Measurements from ENCODE around the gene KIF3A. TPM values are rescaled to one million over a fixed set of nuclear protein-coding genes. Genes with fewer than 3 reads are reported as not detected.

Gene KIF3A
- polyA plus RNA-seq, 1 of the 3 experiments (the other 2 are of a cell fraction): 5.1 TPM

DNA sequence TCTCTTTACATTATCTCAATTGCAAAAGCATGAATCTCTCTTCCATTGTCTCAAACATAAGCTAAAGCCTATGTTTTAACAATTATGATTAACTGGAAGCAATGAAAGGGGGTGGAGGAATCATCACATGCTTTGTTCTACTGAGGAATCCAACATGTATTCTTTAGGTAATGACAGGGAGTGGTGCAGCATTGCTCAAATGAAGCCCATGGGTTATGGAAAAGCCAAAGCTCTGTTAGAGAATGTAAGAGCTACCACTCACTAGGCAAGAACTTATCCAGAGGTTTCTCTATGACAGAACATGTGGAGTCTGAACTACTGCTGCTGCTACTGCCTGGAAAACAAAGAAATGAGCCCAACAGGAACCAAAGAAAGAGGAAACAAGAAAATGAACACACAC, 28.7 kb downstream of the KIF3A start:
- no peak overlapping the region for H3K9ac ChIP-seq
- H2AFZ ChIP-seq (ENCODE audit: low read depth): no peak overlapping the region
- no peaks in the 10 kb centered on the region for H3K9me3 ChIP-seq
- no peaks in the 10 kb centered on the region for H4K20me1 ChIP-seq (ENCODE audit: insufficient read depth)
- no peaks in the 10 kb centered on the region; a peak in 2 of 4 replicates for H3K4me1 ChIP-seq (ENCODE audit: control insufficient read depth in 1 of 2, insufficient read depth in 2 of 2, low read depth in 1 of 2, low read length in 1 of 2)
- ChIA-PET CTCF (no interaction called here), POLR2A (no interaction called here)
- no peaks in the 10 kb centered on the region for H3K79me2 ChIP-seq (ENCODE audit: insufficient read depth)
- no peak overlapping the region for H3K4me3 ChIP-seq (ENCODE audit: low read depth in 2 of 2, low read length in 1 of 2)
- H3F3A ChIP-seq (replicated peaks; ENCODE audit: insufficient read depth): peaks cover 10% of the 10 kb centered on the region
- H3K27me3 ChIP-seq (ENCODE audit: insufficient read depth): no peaks in the 10 kb centered on the region
- no peak overlapping the region for H3K4me2 ChIP-seq
- no peak for DNase-seq
- H3K36me3 ChIP-seq (replicated peaks in 1 of 2; ENCODE audit: control insufficient read depth in 1 of 2, insufficient read depth in 2 of 2, low read length in 1 of 2): peaks cover 22 to 43% of the 10 kb centered on the region in 2 experiments
- H3K9me2 ChIP-seq: no peaks in the 10 kb centered on the region
- TF ChIP-seq TEAD4 (IDR thresholded peaks at IDR 0.05; ENCODE audit: borderline replicate concordance, insufficient read depth) (no peak), FOSL2 (IDR thresholded peaks at IDR 0.05; ENCODE audit: borderline replicate concordance, low read depth) (no peak), YY1 (IDR thresholded peaks at IDR 0.05; ENCODE audit: low read depth) (no peak), RFX5 (IDR thresholded peaks at IDR 0.05; ENCODE audit: low read length) (no peak), TAF1 (IDR thresholded peaks at IDR 0.05; ENCODE audit: borderline replicate concordance, low read depth, low read length) (no peak), NFIC (IDR thresholded peaks at IDR 0.05; ENCODE audit: borderline replicate concordance) (no peak), JUND (IDR thresholded peaks at IDR 0.05) (no peak), SMC3 (IDR thresholded peaks at IDR 0.05; ENCODE audit: low read depth, low read length) (no peak)
- TF ChIP-seq, protein P1, sequence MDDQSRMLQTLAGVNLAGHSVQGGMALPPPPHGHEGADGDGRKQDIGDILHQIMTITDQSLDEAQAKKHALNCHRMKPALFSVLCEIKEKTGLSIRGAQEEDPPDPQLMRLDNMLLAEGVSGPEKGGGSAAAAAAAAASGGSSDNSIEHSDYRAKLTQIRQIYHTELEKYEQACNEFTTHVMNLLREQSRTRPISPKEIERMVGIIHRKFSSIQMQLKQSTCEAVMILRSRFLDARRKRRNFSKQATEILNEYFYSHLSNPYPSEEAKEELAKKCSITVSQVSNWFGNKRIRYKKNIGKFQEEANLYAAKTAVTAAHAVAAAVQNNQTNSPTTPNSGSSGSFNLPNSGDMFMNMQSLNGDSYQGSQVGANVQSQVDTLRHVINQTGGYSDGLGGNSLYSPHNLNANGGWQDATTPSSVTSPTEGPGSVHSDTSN (IDR thresholded peaks at IDR 0.05): no peak
- TF ChIP-seq, protein P2, sequence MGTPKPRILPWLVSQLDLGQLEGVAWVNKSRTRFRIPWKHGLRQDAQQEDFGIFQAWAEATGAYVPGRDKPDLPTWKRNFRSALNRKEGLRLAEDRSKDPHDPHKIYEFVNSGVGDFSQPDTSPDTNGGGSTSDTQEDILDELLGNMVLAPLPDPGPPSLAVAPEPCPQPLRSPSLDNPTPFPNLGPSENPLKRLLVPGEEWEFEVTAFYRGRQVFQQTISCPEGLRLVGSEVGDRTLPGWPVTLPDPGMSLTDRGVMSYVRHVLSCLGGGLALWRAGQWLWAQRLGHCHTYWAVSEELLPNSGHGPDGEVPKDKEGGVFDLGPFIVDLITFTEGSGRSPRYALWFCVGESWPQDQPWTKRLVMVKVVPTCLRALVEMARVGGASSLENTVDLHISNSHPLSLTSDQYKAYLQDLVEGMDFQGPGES (IDR thresholded peaks at IDR 0.05; ENCODE audit: low read depth, low read length): no peak
- TF ChIP-seq, protein P3, sequence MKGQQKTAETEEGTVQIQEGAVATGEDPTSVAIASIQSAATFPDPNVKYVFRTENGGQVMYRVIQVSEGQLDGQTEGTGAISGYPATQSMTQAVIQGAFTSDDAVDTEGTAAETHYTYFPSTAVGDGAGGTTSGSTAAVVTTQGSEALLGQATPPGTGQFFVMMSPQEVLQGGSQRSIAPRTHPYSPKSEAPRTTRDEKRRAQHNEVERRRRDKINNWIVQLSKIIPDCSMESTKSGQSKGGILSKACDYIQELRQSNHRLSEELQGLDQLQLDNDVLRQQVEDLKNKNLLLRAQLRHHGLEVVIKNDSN (IDR thresholded peaks at IDR 0.05; ENCODE audit: borderline replicate concordance, low read depth): no peak
- TF ChIP-seq, protein P4, sequence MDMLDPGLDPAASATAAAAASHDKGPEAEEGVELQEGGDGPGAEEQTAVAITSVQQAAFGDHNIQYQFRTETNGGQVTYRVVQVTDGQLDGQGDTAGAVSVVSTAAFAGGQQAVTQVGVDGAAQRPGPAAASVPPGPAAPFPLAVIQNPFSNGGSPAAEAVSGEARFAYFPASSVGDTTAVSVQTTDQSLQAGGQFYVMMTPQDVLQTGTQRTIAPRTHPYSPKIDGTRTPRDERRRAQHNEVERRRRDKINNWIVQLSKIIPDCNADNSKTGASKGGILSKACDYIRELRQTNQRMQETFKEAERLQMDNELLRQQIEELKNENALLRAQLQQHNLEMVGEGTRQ (IDR thresholded peaks at IDR 0.05; ENCODE audit: borderline replicate concordance, low read depth, low read length): no peak
- H3K27ac ChIP-seq (ENCODE audit: low read depth in 2 of 2, low read length in 1 of 2): no peak overlapping the region

DNA sequence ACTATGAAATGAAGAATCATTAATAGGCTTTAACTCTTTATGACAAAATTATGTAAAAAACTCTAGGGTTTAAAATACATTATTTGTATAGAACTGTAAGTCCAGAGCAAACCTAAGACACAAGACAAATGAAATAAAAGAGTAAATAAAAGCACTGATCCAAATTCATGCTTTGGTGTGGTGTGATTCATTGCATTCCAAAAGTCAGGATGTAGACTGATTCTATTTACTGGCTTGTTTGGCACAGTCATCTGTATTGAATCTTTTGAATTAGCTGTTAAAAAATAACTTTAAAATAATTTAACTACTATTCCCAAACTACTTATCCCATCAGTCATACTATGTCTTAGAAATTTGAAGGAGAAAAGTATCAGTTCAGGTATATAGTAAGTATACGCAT, 32.5 kb downstream of the KIF3A start:
- POLR2A ChIA-PET: no interaction called here
- CTCF ChIA-PET: interaction anchor here (1.1 to 2.1 kb wide), 3 partner anchors 10 to 125 kb away, joined by 4 to 6 read pairs (median 5); no protein-coding TSS in a partner anchor
- Histone ChIP-seq H3K9me2 (no peaks in the 10 kb centered on the region), H3F3A (replicated peaks; ENCODE audit: insufficient read depth) (peaks cover 6% of the 10 kb centered on the region), H3K4me3 (ENCODE audit: low read depth in 2 of 2, low read length in 1 of 2) (no peak overlapping the region), H3K4me2 (no peak overlapping the region), H3K36me3 (replicated peaks in 1 of 2; ENCODE audit: control insufficient read depth in 1 of 2, insufficient read depth in 2 of 2, low read length in 1 of 2) (peaks cover 46 to 75% of the 10 kb centered on the region in 2 experiments), H3K4me1 (ENCODE audit: control insufficient read depth in 1 of 2, insufficient read depth in 2 of 2, low read depth in 1 of 2, low read length in 1 of 2) (no peaks in the 10 kb centered on the region; a peak in 2 of 4 replicates), H4K20me1 (ENCODE audit: insufficient read depth) (no peaks in the 10 kb centered on the region), H3K79me2 (ENCODE audit: insufficient read depth) (no peaks in the 10 kb centered on the region), H3K9me3 (no peaks in the 10 kb centered on the region), H3K27me3 (ENCODE audit: insufficient read depth) (no peaks in the 10 kb centered on the region), H2AFZ (ENCODE audit: low read depth) (no peak overlapping the region), H3K9ac (no peak overlapping the region), H3K27ac (ENCODE audit: low read depth in 2 of 2, low read length in 1 of 2) (peak overlapping the region in 1 of 2 experiments; percentile 34; a peak in 3 of 4 replicates)
- 86% methylated on average over 1 of the region's 1 CpG for WGBS (ENCODE audit: low lambda C conversion rate)
- no peak for DNase-seq
- TF ChIP-seq NFIC (IDR thresholded peaks at IDR 0.05; ENCODE audit: borderline replicate concordance) (no peak), GABPA (IDR thresholded peaks at IDR 0.05; ENCODE audit: low read depth) (no peak), TEAD4 (IDR thresholded peaks at IDR 0.05; ENCODE audit: borderline replicate concordance, insufficient read depth) (no peak), EP300 (IDR thresholded peaks at IDR 0.05; ENCODE audit: borderline replicate concordance in 1 of 2, low read depth in 1 of 2, low read length in 1 of 2) (no peak), RFX5 (IDR thresholded peaks at IDR 0.05; ENCODE audit: low read length) (no peak), FOXJ3 (CRISPR knock-in tag; IDR thresholded peaks at IDR 0.05) (no peak), MXI1 (IDR thresholded peaks at IDR 0.05; ENCODE audit: low read depth, low read length) (no peak), RCOR1 (IDR thresholded peaks at IDR 0.05; ENCODE audit: low read length) (no peak), TAF1 (IDR thresholded peaks at IDR 0.05; ENCODE audit: borderline replicate concordance, low read depth, low read length) (no peak), RXRA (IDR thresholded peaks at IDR 0.05; ENCODE audit: borderline replicate concordance, low read depth) (no peak), FOSL2 (IDR thresholded peaks at IDR 0.05; ENCODE audit: borderline replicate concordance, low read depth) (peak; percentile 31), JUND (IDR thresholded peaks at IDR 0.05) (peak; percentile 37; the same call in 1 of the 2 replicates), ELF1 (IDR thresholded peaks at IDR 0.05) (no peak)
- TF ChIP-seq, protein P5, sequence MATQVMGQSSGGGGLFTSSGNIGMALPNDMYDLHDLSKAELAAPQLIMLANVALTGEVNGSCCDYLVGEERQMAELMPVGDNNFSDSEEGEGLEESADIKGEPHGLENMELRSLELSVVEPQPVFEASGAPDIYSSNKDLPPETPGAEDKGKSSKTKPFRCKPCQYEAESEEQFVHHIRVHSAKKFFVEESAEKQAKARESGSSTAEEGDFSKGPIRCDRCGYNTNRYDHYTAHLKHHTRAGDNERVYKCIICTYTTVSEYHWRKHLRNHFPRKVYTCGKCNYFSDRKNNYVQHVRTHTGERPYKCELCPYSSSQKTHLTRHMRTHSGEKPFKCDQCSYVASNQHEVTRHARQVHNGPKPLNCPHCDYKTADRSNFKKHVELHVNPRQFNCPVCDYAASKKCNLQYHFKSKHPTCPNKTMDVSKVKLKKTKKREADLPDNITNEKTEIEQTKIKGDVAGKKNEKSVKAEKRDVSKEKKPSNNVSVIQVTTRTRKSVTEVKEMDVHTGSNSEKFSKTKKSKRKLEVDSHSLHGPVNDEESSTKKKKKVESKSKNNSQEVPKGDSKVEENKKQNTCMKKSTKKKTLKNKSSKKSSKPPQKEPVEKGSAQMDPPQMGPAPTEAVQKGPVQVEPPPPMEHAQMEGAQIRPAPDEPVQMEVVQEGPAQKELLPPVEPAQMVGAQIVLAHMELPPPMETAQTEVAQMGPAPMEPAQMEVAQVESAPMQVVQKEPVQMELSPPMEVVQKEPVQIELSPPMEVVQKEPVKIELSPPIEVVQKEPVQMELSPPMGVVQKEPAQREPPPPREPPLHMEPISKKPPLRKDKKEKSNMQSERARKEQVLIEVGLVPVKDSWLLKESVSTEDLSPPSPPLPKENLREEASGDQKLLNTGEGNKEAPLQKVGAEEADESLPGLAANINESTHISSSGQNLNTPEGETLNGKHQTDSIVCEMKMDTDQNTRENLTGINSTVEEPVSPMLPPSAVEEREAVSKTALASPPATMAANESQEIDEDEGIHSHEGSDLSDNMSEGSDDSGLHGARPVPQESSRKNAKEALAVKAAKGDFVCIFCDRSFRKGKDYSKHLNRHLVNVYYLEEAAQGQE (IDR thresholded peaks at IDR 0.05; ENCODE audit: low read depth, low read length): no peak

Data from SK-N-SH (cell line).